ENCODE measurements around the gene ADGRF5.

DNA sequence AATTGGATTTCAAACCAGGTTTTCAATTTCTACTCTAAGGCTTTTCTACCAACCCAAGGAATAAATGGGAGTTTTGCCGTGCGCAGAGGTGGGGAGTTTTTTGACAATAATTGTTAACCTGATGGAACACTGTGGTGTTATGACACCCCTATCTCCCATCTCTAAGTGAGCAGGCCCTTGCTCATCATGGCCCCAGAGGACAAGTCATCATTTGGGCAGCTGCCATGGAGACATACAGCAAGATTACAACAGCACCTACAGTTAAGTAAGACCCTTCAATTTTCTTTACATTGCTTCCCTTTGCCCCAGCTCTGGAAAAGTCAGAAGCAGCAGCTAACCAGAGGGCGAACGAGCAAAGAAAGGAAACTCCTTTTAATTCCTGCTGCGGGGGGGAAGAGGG lies 54.3 kb downstream of the ADGRF5 start:
- TF ChIP-seq CTCF (IDR thresholded peaks at IDR 0.05 in 8 of 11, conservative IDR thresholded peaks at IDR 0.05 in 3 of 11), result no peak
- TF ChIP-seq POLR2AphosphoS5 (IDR thresholded peaks at IDR 0.05), result no peak
- no peak for TF ChIP-seq POLR2A (IDR thresholded peaks at IDR 0.05)
